CD14-positive monocyte (primary cell): ENCODE results near the gene PKD2L1. TPM values are rescaled to one million over a fixed set of nuclear protein-coding genes. Genes with fewer than 3 reads are reported as not detected.

ENCODE experiments used
- DNase-seq, 3 donors: peaks; one replicate each; pipeline ENCODE4 v3.0.0-alpha.2; 2011 to 2022
- H2AFZ ChIP-seq: 2 replicates; pipeline ENCODE4 v1.6.0; 2012; ENCODE audit warnings: mild to moderate bottlenecking, low read depth, low read length, inconsistent platforms; ENCODE audit not compliant: insufficient read depth, poor library complexity, severe bottlenecking
- H3K27ac ChIP-seq, 2 donors: 1 replicate in 1 of 2; 2 replicates in 1 of 2; pipeline ENCODE4 v1.5.1; 2012 to 2013; ENCODE audit warnings: low read length in 2 of 2, control low read depth in 1 of 2, inconsistent platforms in 1 of 2, low read depth in 1 of 2, mild to moderate bottlenecking in 1 of 2
- H3K27me3 ChIP-seq, 2 donors: one replicate each; pipeline versions ENCODE4 v1.6.0 to v1.6.1; 2011 to 2013; ENCODE audit warnings: low read length in 2 of 2; ENCODE audit not compliant: control insufficient read depth in 2 of 2, insufficient read depth in 2 of 2
- H3K36me3 ChIP-seq, 2 donors: replicated peaks in 1 of 2; 1 replicate in 1 of 2; 2 replicates in 1 of 2; pipeline versions ENCODE4 v1.5.1 to v1.6.1; 2012 to 2013; ENCODE audit warnings: low read length in 2 of 2, control low read depth in 1 of 2, inconsistent platforms in 1 of 2, mild to moderate bottlenecking in 1 of 2; ENCODE audit not compliant: insufficient read depth in 2 of 2, control insufficient read depth in 1 of 2
- H3K4me1 ChIP-seq, 2 donors: 1 replicate in 1 of 2; 2 replicates in 1 of 2; pipeline versions ENCODE4 v1.5.1 to v1.6.1; 2012 to 2013; ENCODE audit warnings: low read length in 2 of 2, control low read depth in 1 of 2, inconsistent platforms in 1 of 2, mild to moderate bottlenecking in 1 of 2, moderate library complexity in 1 of 2; ENCODE audit not compliant: insufficient read depth in 2 of 2, control insufficient read depth in 1 of 2
- H3K4me2 ChIP-seq: replicated peaks from 2 replicates; pipeline ENCODE3; 2012; ENCODE audit warnings: low read length, moderate library complexity, mild to moderate bottlenecking; ENCODE audit not compliant: poor library complexity, severe bottlenecking; ENCODE audit errors: extremely low read depth
- H3K4me3 ChIP-seq, 3 experiments: fragments of 200-600 bp in 1 of 3; sonication (generic) in 1 of 3; replicated peaks in 1 of 3; 1 replicate in 2 of 3; 2 replicates in 1 of 3; pipeline ENCODE4 v1.5.1; 2011 to 2013; ENCODE audit warnings: low read length in 3 of 3, mild to moderate bottlenecking in 3 of 3, control low read depth in 2 of 3, low read depth in 2 of 3, inconsistent platforms in 1 of 3, moderate library complexity in 1 of 3
- H3K79me2 ChIP-seq: 2 replicates; pipeline ENCODE4 v1.6.0; 2012; ENCODE audit warnings: mild to moderate bottlenecking, control low read depth, inconsistent platforms, low read length, moderate library complexity; ENCODE audit not compliant: insufficient read depth
- H3K9ac ChIP-seq: 2 replicates; pipeline ENCODE4 v1.6.0; 2017; ENCODE audit warnings: low read length, mild to moderate bottlenecking; ENCODE audit not compliant: insufficient read depth, poor library complexity, severe bottlenecking
- H3K9me3 ChIP-seq, 2 donors: replicated peaks in 1 of 2; 1 replicate in 1 of 2; 2 replicates in 1 of 2; pipeline versions ENCODE4 v1.5.1 to v1.6.1; 2012 to 2013; ENCODE audit warnings: low read length in 2 of 2, control low read depth in 1 of 2; ENCODE audit not compliant: control insufficient read depth in 1 of 2, insufficient read depth in 1 of 2
- H4K20me1 ChIP-seq: 2 replicates; pipeline ENCODE4 v1.6.0; 2012; ENCODE audit warnings: mild to moderate bottlenecking, low read length, control low read depth, moderate library complexity; ENCODE audit not compliant: insufficient read depth
- H3K27ac Mint-ChIP-seq, 7 donors: one replicate each; pipeline ENCODE4 v1.8.0; 2020; ENCODE audit warnings: mild to moderate bottlenecking in 7 of 7, mixed read lengths in 7 of 7, moderate library complexity in 6 of 7, inconsistent platforms in 2 of 7
- H3K27me3 Mint-ChIP-seq, 3 donors: one replicate each; pipeline ENCODE4 v1.8.0; 2021 to 2022; ENCODE audit warnings: low read depth in 3 of 3, mild to moderate bottlenecking in 3 of 3, mixed read lengths in 3 of 3, moderate library complexity in 3 of 3, inconsistent platforms in 1 of 3
- H3K36me3 Mint-ChIP-seq, 2 donors: one replicate each; pipeline ENCODE4 v1.8.0; 2020; ENCODE audit warnings: mixed read lengths in 2 of 2, inconsistent platforms in 1 of 2, mild to moderate bottlenecking in 1 of 2
- H3K4me1 Mint-ChIP-seq: one replicate; pipeline ENCODE4 v1.8.0; 2020; ENCODE audit warnings: mild to moderate bottlenecking, mixed read lengths
- H3K4me3 Mint-ChIP-seq, 2 donors: one replicate each; pipeline ENCODE4 v1.8.0; 2020; ENCODE audit warnings: mild to moderate bottlenecking in 2 of 2, mixed read lengths in 2 of 2, moderate library complexity in 1 of 2
- H3K9me3 Mint-ChIP-seq, 7 donors: one replicate each; pipeline ENCODE4 v1.8.0; 2020 to 2022; ENCODE audit warnings: mixed read lengths in 7 of 7, mild to moderate bottlenecking in 6 of 7, moderate library complexity in 6 of 7, inconsistent platforms in 2 of 7
- WGBS: methylation state at CpG from one replicate; pipeline ENCODE4 v1.1.5; 2013; ENCODE audit warnings: missing lambda C conversion rate; ENCODE audit not compliant: insufficient coverage; 5-methylcytosine and 5-hydroxymethylcytosine counted together
- intact Hi-C, 2 donors: fragments of 100-400 bp; cut with micrococcal nuclease; formaldehyde crosslinking; loops; one replicate each; pipeline versions ENCODE4 v1.15.0 to v1.15.1; 2023
- polyA plus RNA-seq, 3 donors: library from polyadenylated mRNA; depleted of rRNA in 1 of 3; unstranded in 2 of 3; stranded (reverse) in 1 of 3; fragments of 300-500 nt in 2 of 3; fragments of >200 nt in 1 of 3; fragmentation: Illumina TruSeq in 2 of 3; gene quantifications; 1 replicate in 2 of 3; 2 replicates in 1 of 3; pipeline ENCODE4 v1.2.3, GENCODE V29; 2012 to 2021
- TF ChIP-seq, protein P1 (sequence below): fragments of 200-600 bp; IDR thresholded peaks from one replicate; pipeline ENCODE4 v1.8.0; 2022; ENCODE audit warnings: antibody characterized with exemption, mild to moderate bottlenecking

The PKD2L1 gene
- polyA plus RNA-seq, 3 donors, result 0.15 to 1.5 TPM; not detected in 1

DNA sequence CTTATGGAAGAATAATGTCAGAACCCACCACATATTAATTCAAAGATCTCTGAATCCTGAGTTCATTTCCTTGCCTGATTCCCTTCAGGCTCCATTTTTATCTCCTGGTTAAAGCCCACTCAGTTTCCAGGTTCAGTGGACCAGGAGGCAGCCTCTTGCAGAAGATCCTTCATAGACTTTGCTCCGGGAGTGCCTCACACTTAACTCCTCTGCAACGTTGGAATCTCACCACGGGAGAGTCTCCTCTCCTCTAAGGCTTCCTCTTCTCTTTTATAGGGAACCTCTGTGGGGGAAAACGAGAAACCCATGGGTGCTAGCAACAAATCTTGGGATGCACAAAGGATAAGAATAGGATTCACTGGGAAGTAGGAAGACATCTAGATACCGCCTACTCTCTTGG lies 41.8 kb downstream of the PKD2L1 start:
- intact Hi-C loops, result loop anchor here in 1 of 2 donors (5.0 to 10.0 kb wide), 2 partner anchors 84 to 103 kb away; partner anchors contain the start of gene ERLIN1

GRCh38 chr10:100287756-100288155 lies 42.3 kb downstream of the PKD2L1 start:
- Histone ChIP-seq H3K9me3 (no peaks in the 10 kb centered on the region), H4K20me1 (peaks cover 18% of the 10 kb centered on the region), H3K27ac (no peak overlapping the region), H3K36me3 (peaks cover 4 to 14% of the 10 kb centered on the region in 2 donors), H3K4me2 (no peak overlapping the region), H2AFZ (no peak overlapping the region), H3K9ac (no peak overlapping the region), H3K79me2 (peaks cover 36% of the 10 kb centered on the region), H3K4me3 (no peak overlapping the region), H3K27me3 (no peaks in the 10 kb centered on the region), H3K4me1 (peaks cover 62 to 66% of the 10 kb centered on the region in 2 donors)
- peaks cover 55% of the 10 kb centered on the region for H3K4me1 Mint-ChIP-seq
- intact Hi-C loops, result loop anchor here in 1 of 2 donors (5.0 to 10.0 kb wide), 2 partner anchors 85 to 103 kb away; partner anchors contain the start of gene ERLIN1
- peaks cover 5 to 11% of the 10 kb centered on the region in 2 donors for H3K36me3 Mint-ChIP-seq
- peaks cover 0 to 2% (median 0%) of the 10 kb centered on the region in 3 donors for H3K27me3 Mint-ChIP-seq
- H3K27ac Mint-ChIP-seq, result peak overlapping the region in 2 of 7 donors; percentile 99
- WGBS, result 97% methylated on average over 6 of the region's 6 CpGs
- H3K4me3 Mint-ChIP-seq, result no peak overlapping the region
- no peak for DNase-seq
- H3K9me3 Mint-ChIP-seq, result no peaks in the 10 kb centered on the region
- TF ChIP-seq, protein P1, sequence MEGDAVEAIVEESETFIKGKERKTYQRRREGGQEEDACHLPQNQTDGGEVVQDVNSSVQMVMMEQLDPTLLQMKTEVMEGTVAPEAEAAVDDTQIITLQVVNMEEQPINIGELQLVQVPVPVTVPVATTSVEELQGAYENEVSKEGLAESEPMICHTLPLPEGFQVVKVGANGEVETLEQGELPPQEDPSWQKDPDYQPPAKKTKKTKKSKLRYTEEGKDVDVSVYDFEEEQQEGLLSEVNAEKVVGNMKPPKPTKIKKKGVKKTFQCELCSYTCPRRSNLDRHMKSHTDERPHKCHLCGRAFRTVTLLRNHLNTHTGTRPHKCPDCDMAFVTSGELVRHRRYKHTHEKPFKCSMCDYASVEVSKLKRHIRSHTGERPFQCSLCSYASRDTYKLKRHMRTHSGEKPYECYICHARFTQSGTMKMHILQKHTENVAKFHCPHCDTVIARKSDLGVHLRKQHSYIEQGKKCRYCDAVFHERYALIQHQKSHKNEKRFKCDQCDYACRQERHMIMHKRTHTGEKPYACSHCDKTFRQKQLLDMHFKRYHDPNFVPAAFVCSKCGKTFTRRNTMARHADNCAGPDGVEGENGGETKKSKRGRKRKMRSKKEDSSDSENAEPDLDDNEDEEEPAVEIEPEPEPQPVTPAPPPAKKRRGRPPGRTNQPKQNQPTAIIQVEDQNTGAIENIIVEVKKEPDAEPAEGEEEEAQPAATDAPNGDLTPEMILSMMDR, result no peak

More for the DNA sequence above, 41.8 kb downstream of the PKD2L1 start:
- Histone ChIP-seq H2AFZ (no peak overlapping the region), H3K36me3 (peaks cover 4 to 10% of the 10 kb centered on the region in 2 donors), H3K4me1 (peaks cover 62 to 66% of the 10 kb centered on the region in 2 donors), H3K9ac (no peak overlapping the region), H3K4me3 (no peak overlapping the region), H3K4me2 (no peak overlapping the region), H3K27me3 (no peaks in the 10 kb centered on the region), H3K79me2 (peaks cover 32% of the 10 kb centered on the region), H3K9me3 (no peaks in the 10 kb centered on the region), H4K20me1 (peaks cover 13% of the 10 kb centered on the region), H3K27ac (no peak overlapping the region)
- no peak for DNase-seq
- peaks cover 5 to 11% of the 10 kb centered on the region in 2 donors for H3K36me3 Mint-ChIP-seq
- WGBS, result no CpG with 5 or more reads among the region's 5 CpGs
- TF ChIP-seq, protein P1, result no peak
- H3K9me3 Mint-ChIP-seq, result no peaks in the 10 kb centered on the region
- peaks cover 59% of the 10 kb centered on the region for H3K4me1 Mint-ChIP-seq
- peaks cover 0 to 5% (median 0%) of the 10 kb centered on the region in 3 donors for H3K27me3 Mint-ChIP-seq
- H3K27ac Mint-ChIP-seq, result no peak overlapping the region
- no peak overlapping the region for H3K4me3 Mint-ChIP-seq
